UCSD-AML1 (cell line): ENCODE results near the gene TBC1D5.
A peak's percentile ranks its signal among the peaks of the same experiment; 100 is the strongest.
"Not testable (repeated sequence)": the region's sequence is repeated elsewhere in the genome, so short reads cannot be mapped to it uniquely, and the experiment has no call there.

Source experiments
- DNase-seq: peaks from one replicate; lab custom pipeline; 2025; ENCODE audit not compliant: unreplicated experiment; lab: John Stamatoyannopoulos, UW

Gene TBC1D5

DNA sequence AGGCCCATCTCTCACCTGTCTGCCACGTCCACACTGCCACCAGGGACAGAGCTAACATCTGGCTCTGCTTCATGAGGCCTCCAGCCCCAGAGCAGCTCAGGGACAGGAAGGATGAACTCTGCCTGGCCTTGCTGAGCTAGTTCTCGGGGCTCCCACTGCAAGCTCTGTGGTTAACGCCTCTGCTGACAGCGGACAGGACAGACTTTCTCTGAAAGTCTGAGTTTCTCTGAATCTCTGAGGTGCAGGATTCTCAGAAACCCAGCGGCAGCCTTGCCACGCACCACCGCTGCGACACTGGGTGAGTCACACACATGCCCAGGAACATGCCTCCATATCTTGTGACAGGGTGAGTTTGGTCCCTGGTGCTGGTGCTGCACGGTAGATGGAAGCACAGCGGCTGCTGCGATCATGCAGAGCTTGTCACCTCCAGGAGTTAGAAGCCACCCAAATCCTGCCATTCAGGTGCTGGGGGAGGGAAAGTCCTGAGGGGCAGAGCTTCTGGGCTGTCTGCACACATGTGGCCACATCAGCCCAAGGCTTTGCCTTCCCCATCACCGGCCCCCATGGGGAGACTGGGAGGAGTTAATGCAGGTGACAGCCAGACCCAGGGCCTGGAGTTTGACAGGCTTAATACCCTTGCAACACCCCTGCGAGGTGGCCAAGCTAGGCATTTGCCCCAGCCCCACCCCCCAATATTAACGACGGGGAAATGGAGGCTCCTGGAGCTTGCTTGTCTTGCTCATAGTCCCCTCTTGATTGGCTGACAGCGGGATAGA is 590.6 kb downstream of the TBC1D5 start:
- DNase-seq = peak; percentile 73

DNA sequence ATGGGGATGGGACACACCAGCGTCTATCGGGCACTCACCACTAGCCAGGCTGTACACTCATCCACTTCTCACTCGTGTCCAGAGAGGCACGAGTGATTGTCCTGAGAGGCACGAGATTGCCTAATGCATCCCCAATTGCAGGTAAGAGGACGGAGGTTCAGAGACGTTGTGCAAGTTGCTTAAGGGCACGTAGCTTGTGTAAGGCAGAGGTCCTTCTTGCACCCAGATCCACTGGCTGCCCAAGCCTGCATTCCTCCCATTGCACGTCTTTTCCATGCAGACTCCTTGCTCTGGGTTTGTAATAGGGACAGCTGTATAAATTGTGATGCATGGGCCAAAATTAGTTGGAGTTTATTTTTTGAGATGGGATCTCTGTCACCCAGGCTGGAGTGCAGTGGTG is 593.4 kb downstream of the TBC1D5 start:
- DNase-seq = no peak

DNA sequence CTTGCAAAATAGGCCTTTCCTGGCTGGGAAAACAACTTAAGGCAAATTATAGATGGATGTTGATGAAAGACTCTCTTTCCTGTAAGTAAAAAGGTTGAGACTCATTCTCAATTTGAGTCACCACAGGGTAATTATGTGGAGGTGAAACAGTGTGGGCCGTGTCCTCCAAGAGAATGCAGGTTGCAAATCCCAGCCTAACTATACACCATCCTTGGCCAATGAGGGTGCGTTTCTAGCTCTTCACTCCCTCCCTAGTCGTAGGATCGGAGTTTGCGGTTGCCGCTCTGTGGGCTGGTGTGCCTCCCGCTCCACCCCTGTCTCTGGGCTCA is 597.8 kb downstream of the TBC1D5 start:
- DNase-seq = no peak

DNA sequence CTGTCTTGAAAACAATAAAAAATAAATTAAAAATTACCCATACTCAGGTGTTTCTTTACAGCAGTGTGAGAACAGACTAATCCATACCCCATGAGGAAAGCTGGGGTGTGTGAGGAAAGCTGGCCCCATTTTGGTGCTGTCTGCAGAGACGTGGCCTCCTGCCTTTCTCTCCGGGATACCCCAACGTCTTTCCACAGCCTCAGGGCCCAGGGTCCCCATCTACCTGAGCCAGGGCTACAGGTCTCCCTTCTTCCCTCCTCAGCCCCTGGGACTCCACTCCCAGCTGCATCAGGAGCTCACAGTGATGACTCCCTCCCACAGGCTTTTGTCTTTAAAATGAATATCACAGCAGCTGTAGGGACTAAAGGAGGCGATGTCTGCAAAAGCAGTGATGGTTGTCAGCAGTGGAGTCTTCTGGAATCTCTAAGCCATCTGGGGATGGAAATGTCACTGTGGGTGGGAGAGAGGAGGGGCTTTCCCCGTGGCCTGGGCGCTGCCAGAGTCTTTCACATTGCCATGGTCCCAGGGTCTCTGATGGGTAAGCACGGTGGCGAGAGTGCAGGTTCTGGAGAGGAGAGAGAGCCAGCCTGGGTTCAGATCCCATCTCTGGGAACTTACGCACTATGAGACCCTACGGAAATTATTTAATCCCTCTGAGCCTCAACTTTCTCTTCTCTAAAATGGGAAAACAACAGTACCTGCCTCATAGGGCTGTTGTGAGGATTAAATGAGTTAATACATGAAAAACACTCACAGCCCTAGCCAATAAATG is 598.4 kb downstream of the TBC1D5 start:
- no peak for DNase-seq

DNA sequence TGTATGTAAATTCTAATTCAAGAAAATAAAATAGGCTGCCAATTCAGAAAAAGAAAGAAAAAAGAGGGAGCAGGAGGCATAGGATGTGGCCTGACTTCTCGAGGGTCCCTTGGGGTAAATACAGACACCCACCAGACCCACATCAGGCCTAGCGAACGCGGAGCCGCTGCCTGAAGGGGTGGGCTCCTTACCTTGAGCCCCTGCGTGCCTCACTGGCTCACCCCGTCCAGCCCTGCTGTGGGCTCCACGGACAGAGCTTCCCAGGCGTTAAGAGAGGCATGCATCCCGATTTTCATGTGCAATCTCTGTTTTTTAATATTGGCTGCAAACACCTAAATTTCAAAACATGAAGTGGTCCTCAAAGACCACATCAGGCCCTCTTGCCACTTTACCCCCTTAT is 599.9 kb downstream of the TBC1D5 start:
- no peak for DNase-seq

DNA sequence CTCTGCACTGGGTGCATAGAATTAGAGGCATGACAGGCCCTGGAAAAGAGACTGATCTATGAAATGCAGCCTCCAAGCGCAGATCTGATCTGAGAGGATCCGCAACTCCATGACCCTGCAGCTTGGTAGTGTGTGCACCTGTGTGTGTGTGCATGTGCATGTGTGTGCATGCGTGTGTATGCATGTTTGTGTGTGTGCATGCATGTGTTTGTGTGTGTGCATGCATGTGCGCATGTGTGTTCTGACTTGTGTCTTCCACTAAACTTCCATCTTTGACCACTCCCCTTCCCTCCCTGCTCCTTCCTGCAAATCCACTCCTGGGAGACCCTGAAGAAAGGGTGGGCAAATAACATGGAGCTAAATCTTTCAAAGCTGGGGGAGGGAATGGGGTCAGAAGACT is 600.7 kb downstream of the TBC1D5 start:
- DNase-seq = no peak

DNA sequence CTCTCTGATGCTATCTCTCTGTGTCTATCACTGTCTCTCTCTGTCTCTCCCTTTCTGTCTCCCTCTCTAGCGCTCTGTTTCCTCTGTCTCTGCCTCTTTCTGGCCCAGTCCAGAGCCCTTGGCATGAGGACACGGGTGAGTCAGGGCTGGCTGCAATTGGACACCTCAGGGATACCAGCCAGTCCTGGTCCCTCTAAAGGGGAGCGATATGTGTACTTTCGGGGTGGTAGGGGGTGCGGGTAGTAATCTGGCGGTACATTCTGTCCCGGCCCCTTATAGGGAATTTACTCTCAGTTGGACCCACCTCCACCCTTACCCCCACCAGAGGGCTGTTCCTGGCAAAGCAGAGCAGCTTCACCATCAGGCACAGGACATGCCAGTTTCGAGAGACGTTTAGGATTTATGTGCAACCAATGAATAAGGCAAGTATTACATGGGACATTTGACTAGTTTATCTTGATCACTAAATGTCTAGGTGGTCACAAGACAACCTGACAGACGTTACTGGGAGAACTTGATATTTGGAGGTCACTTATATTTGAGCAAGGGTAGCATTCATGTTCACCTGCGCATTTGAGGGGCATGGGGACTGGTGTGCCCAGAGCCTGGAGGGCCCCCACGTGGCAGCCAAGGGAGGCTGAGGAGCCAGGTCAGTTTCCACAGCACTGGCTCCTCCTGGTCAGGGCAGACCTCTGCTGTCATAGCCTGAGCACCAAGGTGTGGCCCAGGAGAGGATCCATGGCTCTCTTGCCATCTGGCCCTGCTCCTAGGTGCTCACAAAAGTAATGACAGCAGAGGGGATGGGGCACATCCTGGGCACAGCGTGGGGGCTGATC is 601.5 kb downstream of the TBC1D5 start:
- DNase-seq = no peak

DNA sequence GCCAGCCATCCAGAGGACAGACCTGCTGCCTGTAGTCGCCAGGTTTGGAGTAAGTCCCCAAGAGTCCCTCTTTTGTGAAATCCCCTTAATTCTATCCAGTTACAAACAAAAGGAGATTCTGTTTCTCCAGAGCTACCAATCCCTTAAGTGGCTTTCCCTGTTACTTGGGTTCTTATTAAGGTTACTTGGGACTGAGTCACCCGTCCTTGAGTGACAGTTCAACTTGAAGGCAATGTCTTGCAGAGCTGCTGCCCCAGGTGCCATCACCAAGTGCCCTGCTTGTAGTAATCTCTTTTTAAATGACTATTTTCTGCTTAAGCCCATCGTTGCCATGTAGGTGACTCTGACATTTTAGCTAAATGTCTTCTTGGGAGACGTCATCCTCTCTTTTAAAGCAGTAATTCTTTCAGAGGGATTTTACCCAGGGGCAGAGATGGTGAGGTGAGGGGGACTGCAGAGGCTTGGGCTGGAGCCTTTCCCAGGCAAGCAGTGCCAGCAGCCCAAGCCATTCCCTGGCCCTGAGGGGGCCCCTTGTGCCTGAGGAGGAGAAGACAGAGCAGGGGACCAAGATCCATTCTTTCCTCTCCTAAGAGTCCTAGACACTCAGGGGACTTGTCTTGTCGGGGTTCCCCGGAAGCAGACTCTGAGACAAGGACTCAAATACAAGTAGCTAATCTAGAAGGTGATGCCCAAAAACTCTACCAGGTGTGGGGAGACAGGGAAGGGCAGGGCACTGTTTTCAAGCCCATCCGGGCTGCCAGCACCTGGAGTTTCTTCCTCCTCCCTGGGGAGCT is 604.0 kb downstream of the TBC1D5 start:
- DNase-seq = no peak

DNA sequence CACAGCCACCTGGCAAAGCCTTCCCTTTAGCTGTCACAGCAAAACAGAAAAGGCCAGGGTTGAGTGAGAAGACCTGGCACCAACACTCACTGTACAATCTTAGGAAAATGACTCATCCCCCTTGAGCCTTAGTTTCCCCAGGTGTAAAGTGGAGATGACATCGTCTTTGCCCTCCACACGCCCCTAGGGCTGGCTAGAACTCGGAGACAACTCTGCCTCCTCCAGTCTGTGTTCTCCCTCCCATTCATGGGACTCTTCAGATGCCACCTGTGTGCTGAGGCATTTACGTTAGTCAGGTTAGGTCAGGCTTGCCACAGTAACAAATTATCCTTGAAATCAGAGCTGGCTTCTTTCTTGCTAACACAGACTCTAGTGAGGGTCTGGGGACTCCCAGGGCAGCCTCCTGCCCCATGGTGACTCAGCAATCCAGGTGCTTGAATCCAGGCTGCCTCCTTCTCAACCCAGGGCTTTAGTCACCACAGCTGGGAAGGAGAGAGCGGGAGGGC is 605.1 kb downstream of the TBC1D5 start:
- no peak for DNase-seq

DNA sequence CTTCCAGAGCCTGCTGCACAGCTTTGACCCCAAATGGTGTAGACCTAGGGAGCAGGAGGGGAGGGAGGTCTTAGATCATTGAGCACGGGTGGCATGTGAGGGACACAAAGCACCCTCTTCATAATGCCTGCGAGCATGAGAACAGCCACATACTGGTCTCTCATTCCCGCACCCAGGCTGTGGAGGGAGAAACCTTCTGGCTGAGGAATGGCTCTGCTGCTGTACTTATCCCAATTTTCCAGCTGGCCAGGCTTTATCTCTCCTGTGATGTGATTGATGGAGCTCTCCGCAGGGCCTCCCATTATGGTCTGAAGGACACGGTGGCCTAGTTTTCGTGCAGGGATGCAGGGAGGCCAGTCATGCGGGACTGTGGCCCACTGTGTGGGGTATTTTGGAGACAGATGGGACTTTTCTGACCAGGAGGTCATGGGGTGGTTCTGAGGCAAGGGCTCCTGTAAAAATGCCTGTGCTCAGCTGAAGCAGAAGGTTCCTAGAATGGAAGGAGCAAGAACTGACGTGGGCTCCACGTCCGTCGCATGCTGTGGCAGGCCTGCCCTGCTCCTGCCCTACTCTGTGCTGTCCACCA is 606.2 kb downstream of the TBC1D5 start:
- no peak for DNase-seq

DNA sequence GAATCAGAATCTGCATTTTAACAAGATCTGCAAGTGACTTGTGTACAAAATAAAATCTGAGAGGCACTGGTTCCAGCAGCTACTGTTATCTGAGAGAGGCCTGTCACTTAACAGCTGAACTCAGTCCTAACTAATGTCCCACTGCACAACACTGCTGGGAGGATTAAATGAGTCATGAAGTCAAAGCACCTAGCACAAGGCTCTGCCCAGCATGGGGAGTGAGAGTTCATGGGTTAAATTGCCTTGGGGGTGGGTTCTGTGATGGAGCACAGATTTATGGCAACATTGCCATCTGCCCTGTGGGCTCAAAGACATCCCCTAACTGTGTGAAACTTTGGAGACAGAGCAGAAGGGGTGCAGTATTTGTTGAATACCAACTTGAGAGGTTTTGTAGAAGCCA is 606.7 kb downstream of the TBC1D5 start:
- no peak for DNase-seq

DNA sequence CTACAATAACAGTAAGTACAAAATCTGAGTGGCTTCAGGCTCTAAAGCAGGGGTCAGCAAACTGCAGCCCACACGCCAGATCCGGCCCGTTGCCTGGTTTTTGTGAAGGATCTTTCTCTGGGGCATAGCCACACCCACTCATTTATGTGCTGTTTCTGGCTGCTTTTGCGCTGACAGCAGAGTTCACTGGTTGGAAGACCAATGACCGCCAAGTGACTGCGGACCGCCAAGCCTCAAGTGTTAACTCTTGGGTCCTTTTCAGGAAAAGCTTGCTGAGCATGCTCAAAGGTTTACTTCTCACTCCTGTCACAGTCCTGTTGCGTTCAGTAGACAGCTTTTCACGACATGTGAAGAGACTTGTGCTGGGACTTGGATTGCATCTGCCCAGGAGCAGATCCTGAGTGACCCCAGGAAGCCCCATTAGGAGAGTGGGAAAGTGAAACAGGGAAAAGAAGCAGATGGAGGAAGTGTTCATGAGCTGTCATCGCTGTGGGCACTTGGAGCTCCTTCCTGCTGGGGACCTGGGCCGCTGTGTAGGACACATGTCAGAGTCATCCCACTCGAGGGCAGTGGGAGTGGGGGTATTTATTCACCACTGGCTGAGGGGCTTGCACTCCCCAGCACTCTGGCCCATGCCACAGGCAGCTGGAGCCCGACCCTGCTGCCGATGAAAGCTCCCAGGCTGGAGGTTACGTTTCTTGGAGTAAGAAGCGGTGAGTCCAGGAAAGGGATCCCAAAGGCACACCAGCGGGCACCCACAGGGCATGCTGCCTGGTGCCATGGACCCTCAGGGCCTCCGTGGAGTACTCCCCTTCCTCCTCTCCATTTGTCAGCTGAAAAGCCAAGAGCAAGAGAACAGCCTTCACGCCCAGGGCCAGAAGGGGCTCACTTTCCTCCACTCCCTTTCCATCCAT is 608.5 kb downstream of the TBC1D5 start:
- no peak for DNase-seq

DNA sequence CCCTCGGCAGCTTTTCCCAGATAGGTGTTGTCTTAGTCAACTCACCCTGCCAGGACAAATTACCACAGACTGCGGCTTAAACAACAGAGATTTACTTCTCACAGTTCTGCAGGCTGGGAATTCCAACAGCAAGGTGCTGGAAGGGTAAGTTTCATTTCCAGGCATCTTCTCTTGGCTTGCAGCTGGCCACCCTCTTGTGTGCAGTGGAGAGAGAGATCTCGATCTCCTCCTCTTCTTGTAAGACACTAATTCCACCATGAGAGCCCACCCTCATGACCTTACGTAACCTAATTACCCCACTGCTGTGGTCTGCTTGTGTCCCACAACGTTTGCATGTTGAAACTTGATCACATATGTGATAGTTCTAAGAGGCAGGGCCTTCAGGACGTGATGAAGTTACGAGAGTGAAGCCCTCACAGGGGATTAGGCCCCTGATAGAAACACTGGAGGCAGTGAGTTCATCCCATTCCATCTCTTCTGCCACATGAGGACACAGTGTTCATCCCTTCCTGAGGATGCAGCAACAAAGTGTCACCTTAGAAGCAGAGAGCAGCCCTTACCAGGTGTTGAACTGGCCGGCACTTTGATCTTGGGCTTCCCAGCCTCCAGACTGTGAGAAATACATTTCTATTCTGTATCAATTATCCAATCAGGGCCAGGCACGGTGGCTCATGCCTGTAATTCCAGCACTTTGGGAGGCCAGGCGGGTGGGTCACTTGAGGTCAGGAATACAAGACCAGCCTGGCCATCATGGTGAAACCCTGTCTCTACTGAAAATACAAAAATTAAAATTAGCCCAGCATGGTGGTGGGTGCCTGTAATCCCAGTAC is 609.9 kb downstream of the TBC1D5 start:
- no peak for DNase-seq

DNA sequence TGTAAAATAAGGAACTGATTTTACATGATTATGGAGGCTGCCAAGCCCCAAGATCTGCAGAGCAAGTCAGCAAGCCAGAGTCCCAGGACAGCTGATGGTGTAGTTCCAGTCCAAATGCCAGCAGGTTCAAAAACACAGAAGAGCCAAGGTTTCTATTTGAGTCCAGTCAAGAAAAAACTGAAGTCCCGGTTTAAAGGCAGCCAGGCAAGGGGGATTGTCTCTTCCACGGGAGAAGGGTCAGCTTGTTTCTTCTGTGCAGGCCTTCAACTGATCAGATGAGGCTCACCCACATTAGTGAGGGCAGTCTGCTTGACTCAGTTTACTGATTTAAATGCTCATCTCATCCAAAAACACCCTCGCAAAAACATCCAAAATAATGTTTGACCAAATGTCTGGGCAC is 611.5 kb downstream of the TBC1D5 start:
- no peak for DNase-seq

DNA sequence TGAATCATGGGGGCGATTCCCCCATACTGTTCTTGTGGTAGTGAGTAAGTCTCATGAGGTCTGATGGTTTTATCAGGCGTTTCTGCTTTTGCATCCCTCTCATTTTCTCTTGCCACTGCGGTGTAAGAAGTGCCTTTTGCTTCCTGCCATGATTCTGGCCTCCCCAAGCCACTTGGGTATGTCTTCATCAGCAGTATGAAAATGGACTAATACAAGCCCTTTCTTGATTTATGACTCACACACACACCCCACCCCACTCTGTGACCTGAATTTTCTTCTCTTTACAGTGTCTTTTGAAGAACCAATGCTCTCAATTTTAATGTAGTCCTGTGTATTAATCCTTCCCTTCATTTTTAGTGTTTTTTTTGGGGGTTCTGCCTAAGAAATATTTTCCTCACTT is 612.9 kb downstream of the TBC1D5 start:
- DNase-seq = no peak

DNA sequence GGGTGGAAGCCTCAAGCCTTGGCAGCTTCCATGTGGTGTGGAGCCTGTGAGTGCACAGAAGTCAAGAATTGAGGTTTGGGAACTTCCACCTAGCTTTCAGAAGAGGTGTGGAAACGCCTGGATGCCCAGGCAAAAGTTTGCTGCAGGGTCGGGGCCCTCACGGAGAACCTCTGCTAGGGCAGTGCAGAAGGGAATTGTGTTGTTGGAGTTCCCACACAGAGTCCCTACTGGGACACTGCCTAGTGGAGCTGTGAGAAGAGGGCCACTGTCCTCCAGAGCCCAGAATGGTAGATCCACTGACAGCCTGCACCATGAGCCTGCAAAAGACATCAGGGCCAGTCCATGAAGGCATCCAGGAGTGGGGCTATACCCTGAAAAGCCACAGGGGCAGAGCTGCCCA is 613.8 kb downstream of the TBC1D5 start:
- not testable (repeated sequence) for DNase-seq

DNA sequence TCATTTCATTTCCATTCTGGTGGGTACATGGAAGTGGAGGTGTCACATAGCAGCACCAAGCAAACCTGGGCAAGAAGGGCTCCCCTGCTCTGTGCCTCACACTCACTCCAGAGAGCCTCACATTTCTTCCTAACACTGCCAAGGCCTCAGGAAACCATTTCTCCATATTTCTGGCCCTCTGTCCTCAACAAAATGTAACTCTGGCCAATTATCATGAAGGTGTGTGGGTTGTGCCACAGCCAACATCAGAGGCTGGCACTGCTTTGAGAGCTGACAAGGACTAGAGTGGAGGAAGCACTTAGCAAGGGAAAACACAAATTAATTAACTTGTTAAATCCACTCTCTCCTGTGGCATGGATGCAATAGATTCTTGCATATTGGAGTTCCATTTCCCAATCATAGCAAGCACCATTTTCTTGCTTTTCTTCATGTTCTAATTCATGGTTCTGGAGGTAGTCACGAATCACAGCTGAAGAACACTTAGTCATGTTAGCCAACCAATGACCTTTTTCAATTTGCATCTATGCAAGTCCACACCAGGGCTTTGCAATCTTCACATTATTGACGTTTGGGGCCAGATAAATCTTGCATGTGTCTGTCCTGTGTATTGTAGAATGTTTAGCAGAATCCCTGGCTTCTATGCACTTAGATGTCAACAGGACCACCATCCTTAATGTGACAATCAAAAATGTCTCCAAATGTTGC is 616.5 kb downstream of the TBC1D5 start:
- DNase-seq = no peak

DNA sequence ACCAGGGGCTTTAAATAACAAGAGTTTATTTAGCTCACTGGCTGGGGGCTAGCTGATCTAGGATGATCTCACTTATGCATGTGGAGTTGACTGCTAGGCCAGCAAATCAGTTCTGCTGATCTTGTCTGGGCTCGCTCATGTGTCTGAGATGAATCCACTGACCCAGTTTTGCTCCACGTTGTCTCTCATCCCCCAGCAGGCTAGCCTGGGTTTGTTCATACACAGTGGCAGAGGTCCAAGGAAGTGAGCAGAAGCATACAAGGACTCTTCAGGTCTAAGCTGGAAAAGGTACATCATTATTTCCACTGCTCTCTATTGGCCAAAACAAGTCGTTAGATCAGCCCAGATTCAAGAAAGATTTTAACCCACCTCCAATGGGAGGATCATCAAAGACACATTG is 619.7 kb downstream of the TBC1D5 start:
- DNase-seq = no peak
